ENCODE data around the gene ESPN.

- TF ChIP-seq, protein P1, sequence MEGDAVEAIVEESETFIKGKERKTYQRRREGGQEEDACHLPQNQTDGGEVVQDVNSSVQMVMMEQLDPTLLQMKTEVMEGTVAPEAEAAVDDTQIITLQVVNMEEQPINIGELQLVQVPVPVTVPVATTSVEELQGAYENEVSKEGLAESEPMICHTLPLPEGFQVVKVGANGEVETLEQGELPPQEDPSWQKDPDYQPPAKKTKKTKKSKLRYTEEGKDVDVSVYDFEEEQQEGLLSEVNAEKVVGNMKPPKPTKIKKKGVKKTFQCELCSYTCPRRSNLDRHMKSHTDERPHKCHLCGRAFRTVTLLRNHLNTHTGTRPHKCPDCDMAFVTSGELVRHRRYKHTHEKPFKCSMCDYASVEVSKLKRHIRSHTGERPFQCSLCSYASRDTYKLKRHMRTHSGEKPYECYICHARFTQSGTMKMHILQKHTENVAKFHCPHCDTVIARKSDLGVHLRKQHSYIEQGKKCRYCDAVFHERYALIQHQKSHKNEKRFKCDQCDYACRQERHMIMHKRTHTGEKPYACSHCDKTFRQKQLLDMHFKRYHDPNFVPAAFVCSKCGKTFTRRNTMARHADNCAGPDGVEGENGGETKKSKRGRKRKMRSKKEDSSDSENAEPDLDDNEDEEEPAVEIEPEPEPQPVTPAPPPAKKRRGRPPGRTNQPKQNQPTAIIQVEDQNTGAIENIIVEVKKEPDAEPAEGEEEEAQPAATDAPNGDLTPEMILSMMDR (conservative IDR thresholded peaks at IDR 0.05 in 1 of 2, IDR thresholded peaks at IDR 0.05 in 1 of 2; ENCODE audit: extremely low read depth in 1 of 2, insufficient read depth in 1 of 2, low read depth in 1 of 2, low read length in 2 of 2): peak in 1 of 2 donors; percentile 49
- no peak for TF ChIP-seq EZH2 (IDR thresholded peaks at IDR 0.05; ENCODE audit: borderline replicate concordance, low read length)
Measured at GRCh38 chr1:6393400-6394187, 31.0 kb upstream of the ESPN start, which contains the start of gene ACOT7.
